ENCODE data around the gene ATP5ME.

The ATP5ME gene

DNA sequence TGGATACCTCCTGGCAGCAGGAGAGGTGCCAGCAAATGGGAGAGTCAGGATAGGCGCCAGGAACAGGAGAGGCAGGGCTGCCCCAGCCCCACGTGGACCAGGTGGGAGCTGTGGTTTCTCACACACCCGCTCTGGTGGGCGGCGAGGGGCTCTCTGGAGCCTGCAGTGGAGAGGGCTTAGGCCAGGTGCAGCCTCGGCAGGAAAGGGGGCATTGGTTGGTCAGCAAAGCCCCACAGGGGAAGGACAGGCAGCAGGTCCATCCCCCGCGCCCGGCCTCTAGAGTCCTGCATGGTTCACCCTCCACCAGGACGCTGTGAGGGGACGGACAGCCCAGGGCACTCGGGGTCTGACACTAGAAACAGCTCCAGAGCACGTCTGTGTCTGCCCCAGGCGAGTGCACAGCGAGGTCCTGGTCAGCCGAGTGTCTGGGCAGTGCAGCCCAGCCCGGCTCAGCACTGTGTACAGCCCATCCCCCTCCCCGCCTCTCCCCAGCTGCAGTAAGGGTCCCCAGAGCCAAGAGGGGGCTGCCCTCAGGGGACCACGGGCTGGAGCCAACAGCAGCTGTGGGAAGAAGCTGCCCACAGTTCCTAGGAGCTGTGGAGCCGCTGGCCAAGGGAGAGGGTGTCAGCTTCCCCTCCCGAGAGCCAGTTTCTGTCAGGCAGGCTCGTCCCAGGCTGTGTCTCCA lies 8.2 kb downstream of the ATP5ME start:
- peaks cover 0 to 2% of the 10 kb centered on the region in 2 experiments for H3K36me3 ChIP-seq (ENCODE audit: control insufficient read depth in 1 of 2, insufficient read depth in 2 of 2, low read length in 2 of 2)
- H3K14ac ChIP-seq (ENCODE audit: low read length): no peak overlapping the region
- no peaks in the 10 kb centered on the region for H3K9me3 ChIP-seq (ENCODE audit: insufficient read depth, low read depth, low read length)
- no peak overlapping the region for H2BK12ac ChIP-seq (ENCODE audit: low read length)
- no peak overlapping the region for H3K23ac ChIP-seq (ENCODE audit: low read length)
- DNase-seq: no peak
- peaks cover 3% of the 10 kb centered on the region for H3K79me1 ChIP-seq (ENCODE audit: low read length)
- no CpG with 5 or more reads among the region's 22 CpGs for WGBS (ENCODE audit: extremely low coverage, insufficient coverage, insufficient read length)
- no peak overlapping the region for H3K9ac ChIP-seq (ENCODE audit: low read length)
- H3K79me2 ChIP-seq (ENCODE audit: control insufficient read depth, insufficient read depth, low read length, poor library complexity): peaks cover 4% of the 10 kb centered on the region
- peaks cover 3 to 6% of the 10 kb centered on the region in 2 experiments for H3K4me1 ChIP-seq (ENCODE audit: control insufficient read depth in 1 of 2, insufficient read depth in 2 of 2, low read length in 2 of 2)
- no peak overlapping the region for H2BK120ac ChIP-seq (ENCODE audit: insufficient read depth, low read length, poor library complexity)
- H3K27ac ChIP-seq (ENCODE audit: low read depth, low read length): no peak overlapping the region
- H4K91ac ChIP-seq (ENCODE audit: low read depth, low read length): no peak overlapping the region
- H4K8ac ChIP-seq (ENCODE audit: low read depth, low read length): no peak overlapping the region
- no peak overlapping the region for H3K18ac ChIP-seq (ENCODE audit: low read length)
- no peak overlapping the region for H4K12ac ChIP-seq (ENCODE audit: low read depth, low read length)
- no peak overlapping the region for H2AK5ac ChIP-seq (ENCODE audit: low read length)
- no peak overlapping the region for H3K4me2 ChIP-seq (ENCODE audit: low read length)
- H3K4me3 ChIP-seq (ENCODE audit: low read depth, low read length): no peak overlapping the region
- no peaks in the 10 kb centered on the region for H3K27me3 ChIP-seq (ENCODE audit: insufficient read depth, low read length)
- no peak overlapping the region for H2BK5ac ChIP-seq (ENCODE audit: low read depth, low read length, poor library complexity)
- H2AFZ ChIP-seq (ENCODE audit: insufficient read depth, low read length, poor library complexity): no peak overlapping the region
- H3K4ac ChIP-seq (ENCODE audit: low read depth, low read length): no peak overlapping the region

GRCh38 chr4:665381-665750 lies 8.7 kb downstream of the ATP5ME start:
- no peak overlapping the region for H3K14ac ChIP-seq (ENCODE audit: low read length)
- no CpG with 5 or more reads among the region's 12 CpGs for WGBS (ENCODE audit: extremely low coverage, insufficient coverage, insufficient read length)

DNA sequence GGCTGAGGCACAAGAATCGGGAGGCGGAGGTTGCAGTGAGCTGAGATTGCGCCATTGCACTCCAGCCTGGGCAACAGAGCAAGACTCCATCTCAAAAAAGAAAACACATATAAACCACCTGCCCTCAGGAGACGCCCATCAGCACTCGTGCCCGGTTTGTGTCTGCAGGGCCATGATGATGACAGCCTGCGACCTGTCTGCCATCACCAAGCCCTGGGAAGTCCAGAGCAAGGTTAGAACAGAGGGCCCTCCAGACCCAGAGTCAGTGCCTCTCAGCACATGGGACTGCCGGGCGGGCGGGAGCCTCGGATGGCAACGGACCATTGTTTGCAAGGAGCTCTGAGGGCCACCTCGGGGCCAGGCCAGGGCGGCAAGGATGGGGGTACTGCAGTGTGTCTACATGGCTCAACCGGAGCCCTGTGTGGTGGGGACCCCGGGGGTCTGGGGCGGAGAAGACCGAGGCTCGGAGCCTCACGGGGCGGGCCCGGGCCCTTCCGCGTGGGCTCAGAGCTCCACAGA lies 9.3 kb downstream of the ATP5ME start:
- no peak overlapping the region for H3K4me2 ChIP-seq (ENCODE audit: low read length)
- H3K4me1 ChIP-seq (ENCODE audit: control insufficient read depth in 1 of 2, insufficient read depth in 2 of 2, low read length in 2 of 2): peaks cover 3 to 6% of the 10 kb centered on the region in 2 experiments
- peaks cover 5% of the 10 kb centered on the region for H3K9me3 ChIP-seq (ENCODE audit: insufficient read depth, low read depth, low read length)
- peaks cover 4% of the 10 kb centered on the region for H3K79me2 ChIP-seq (ENCODE audit: control insufficient read depth, insufficient read depth, low read length, poor library complexity)
- H2AFZ ChIP-seq (ENCODE audit: insufficient read depth, low read length, poor library complexity): no peak overlapping the region
- no peaks in the 10 kb centered on the region for H3K27me3 ChIP-seq (ENCODE audit: insufficient read depth, low read length)
- H3K79me1 ChIP-seq (ENCODE audit: low read length): peaks cover 3% of the 10 kb centered on the region
- no peak overlapping the region for H3K23ac ChIP-seq (ENCODE audit: low read length)
- H2AK5ac ChIP-seq (ENCODE audit: low read length): no peak overlapping the region
- H2BK120ac ChIP-seq (ENCODE audit: insufficient read depth, low read length, poor library complexity): no peak overlapping the region
- no peak overlapping the region for H2BK12ac ChIP-seq (ENCODE audit: low read length)
- H3K27ac ChIP-seq (ENCODE audit: low read depth, low read length): no peak overlapping the region
- no peak overlapping the region for H3K9ac ChIP-seq (ENCODE audit: low read length)
- no peak overlapping the region for H4K91ac ChIP-seq (ENCODE audit: low read depth, low read length)
- DNase-seq: no peak
- no peak overlapping the region for H2BK5ac ChIP-seq (ENCODE audit: low read depth, low read length, poor library complexity)
- H3K4ac ChIP-seq (ENCODE audit: low read depth, low read length): no peak overlapping the region
- WGBS (ENCODE audit: extremely low coverage, insufficient coverage, insufficient read length): no CpG with 5 or more reads among the region's 24 CpGs
- H3K36me3 ChIP-seq (ENCODE audit: control insufficient read depth in 1 of 2, insufficient read depth in 2 of 2, low read length in 2 of 2): no peaks in the 10 kb centered on the region
- H4K8ac ChIP-seq (ENCODE audit: low read depth, low read length): no peak overlapping the region
- no peak overlapping the region for H3K18ac ChIP-seq (ENCODE audit: low read length)
- no peak overlapping the region for H3K14ac ChIP-seq (ENCODE audit: low read length)
- H3K4me3 ChIP-seq (ENCODE audit: low read depth, low read length): no peak overlapping the region
- no peak overlapping the region for H4K12ac ChIP-seq (ENCODE audit: low read depth, low read length)

More at GRCh38 chr4:665381-665750, 8.7 kb downstream of the ATP5ME start:
- H3K79me1 ChIP-seq (ENCODE audit: low read length): peaks cover 3% of the 10 kb centered on the region
- H3K27me3 ChIP-seq (ENCODE audit: insufficient read depth, low read length): no peaks in the 10 kb centered on the region
- H3K18ac ChIP-seq (ENCODE audit: low read length): no peak overlapping the region
- no peak overlapping the region for H4K8ac ChIP-seq (ENCODE audit: low read depth, low read length)
- no peak overlapping the region for H2BK12ac ChIP-seq (ENCODE audit: low read length)
- no peaks in the 10 kb centered on the region for H3K36me3 ChIP-seq (ENCODE audit: control insufficient read depth in 1 of 2, insufficient read depth in 2 of 2, low read length in 2 of 2)
- H3K4me1 ChIP-seq (ENCODE audit: control insufficient read depth in 1 of 2, insufficient read depth in 2 of 2, low read length in 2 of 2): peaks cover 3 to 6% of the 10 kb centered on the region in 2 experiments
- H2AK5ac ChIP-seq (ENCODE audit: low read length): no peak overlapping the region
- H3K79me2 ChIP-seq (ENCODE audit: control insufficient read depth, insufficient read depth, low read length, poor library complexity): peaks cover 4% of the 10 kb centered on the region
- no peaks in the 10 kb centered on the region for H3K9me3 ChIP-seq (ENCODE audit: insufficient read depth, low read depth, low read length)
- H3K4ac ChIP-seq (ENCODE audit: low read depth, low read length): no peak overlapping the region
- H4K12ac ChIP-seq (ENCODE audit: low read depth, low read length): no peak overlapping the region
- H3K4me2 ChIP-seq (ENCODE audit: low read length): no peak overlapping the region
- H3K23ac ChIP-seq (ENCODE audit: low read length): no peak overlapping the region
- no peak overlapping the region for H3K27ac ChIP-seq (ENCODE audit: low read depth, low read length)
- no peak overlapping the region for H4K91ac ChIP-seq (ENCODE audit: low read depth, low read length)
- no peak overlapping the region for H3K9ac ChIP-seq (ENCODE audit: low read length)
- H2BK120ac ChIP-seq (ENCODE audit: insufficient read depth, low read length, poor library complexity): no peak overlapping the region
- no peak overlapping the region for H2AFZ ChIP-seq (ENCODE audit: insufficient read depth, low read length, poor library complexity)
- H2BK5ac ChIP-seq (ENCODE audit: low read depth, low read length, poor library complexity): no peak overlapping the region
- DNase-seq: no peak
- H3K4me3 ChIP-seq (ENCODE audit: low read depth, low read length): no peak overlapping the region

DNA sequence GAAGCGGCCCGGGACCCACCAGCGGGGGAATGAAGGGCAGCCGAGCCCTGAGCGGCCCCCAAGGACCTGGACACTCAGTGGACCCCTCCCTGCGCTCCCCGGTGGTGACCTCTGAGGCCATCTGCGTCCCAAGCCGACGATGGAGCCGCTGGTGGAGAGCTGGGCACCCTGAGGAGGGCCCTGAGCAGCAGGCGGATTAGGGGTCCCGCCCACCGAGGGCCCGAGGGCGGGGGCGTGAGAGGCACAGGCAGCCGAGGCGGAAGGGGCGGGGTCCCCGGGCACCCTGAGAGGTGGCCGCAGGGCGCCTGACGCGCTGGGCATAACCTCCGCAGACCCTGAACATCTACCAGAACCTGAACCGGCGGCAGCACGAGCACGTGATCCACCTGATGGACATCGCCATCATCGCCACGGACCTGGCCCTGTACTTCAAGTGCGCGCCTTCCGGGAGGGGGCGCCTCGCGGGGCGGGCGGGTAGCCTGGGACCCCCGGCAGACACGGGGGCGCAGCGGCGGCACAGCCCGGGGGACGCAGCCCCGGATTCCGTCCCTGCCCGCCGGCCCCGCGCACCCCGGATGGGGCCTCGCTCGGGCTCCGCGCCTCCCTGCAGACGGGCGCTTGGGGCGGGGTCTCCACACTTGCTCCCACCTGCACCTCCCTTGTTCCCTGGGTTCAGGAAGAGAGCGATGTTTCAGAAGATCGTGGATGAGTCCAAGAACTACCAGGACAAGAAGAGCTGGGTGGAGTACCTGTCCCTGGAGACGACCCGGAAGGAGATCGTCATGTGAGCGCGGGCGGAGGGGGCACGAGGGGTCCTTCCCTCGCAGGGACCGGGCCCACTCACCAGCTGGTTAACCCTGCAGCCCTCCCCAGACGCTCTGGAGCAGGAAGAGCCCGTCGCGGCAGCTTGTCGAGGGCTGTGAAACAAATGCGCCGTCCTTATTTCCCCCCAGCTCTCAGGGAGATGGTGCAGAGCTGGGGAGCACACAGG lies 10.3 kb downstream of the ATP5ME start:
- H3K4me1 ChIP-seq (ENCODE audit: control insufficient read depth in 1 of 2, insufficient read depth in 2 of 2, low read length in 2 of 2): peaks cover 3 to 6% of the 10 kb centered on the region in 2 experiments
- peaks cover 3% of the 10 kb centered on the region for H3K79me1 ChIP-seq (ENCODE audit: low read length)
- H3K14ac ChIP-seq (ENCODE audit: low read length): peak overlapping the region; percentile 5
- H4K91ac ChIP-seq (ENCODE audit: low read depth, low read length): peak overlapping the region; percentile 59
- DNase-seq: no peak
- peak overlapping the region; percentile 86 for H4K8ac ChIP-seq (ENCODE audit: low read depth, low read length)
- no peak overlapping the region for H2AK5ac ChIP-seq (ENCODE audit: low read length)
- peak overlapping the region; percentile 69 for H2AFZ ChIP-seq (ENCODE audit: insufficient read depth, low read length, poor library complexity)
- WGBS (ENCODE audit: extremely low coverage, insufficient coverage, insufficient read length): no CpG with 5 or more reads among the region's 80 CpGs
- H3K79me2 ChIP-seq (ENCODE audit: control insufficient read depth, insufficient read depth, low read length, poor library complexity): peaks cover 4% of the 10 kb centered on the region
- peak overlapping the region; percentile 14 for H4K12ac ChIP-seq (ENCODE audit: low read depth, low read length)
- H3K36me3 ChIP-seq (ENCODE audit: control insufficient read depth in 1 of 2, insufficient read depth in 2 of 2, low read length in 2 of 2): no peaks in the 10 kb centered on the region
- H3K4me2 ChIP-seq (ENCODE audit: low read length): peak overlapping the region; percentile 56
- H3K27ac ChIP-seq (ENCODE audit: low read depth, low read length): no peak overlapping the region
- H2BK120ac ChIP-seq (ENCODE audit: insufficient read depth, low read length, poor library complexity): no peak overlapping the region
- H3K27me3 ChIP-seq (ENCODE audit: insufficient read depth, low read length): no peaks in the 10 kb centered on the region
- peak overlapping the region; percentile 28 for H3K4ac ChIP-seq (ENCODE audit: low read depth, low read length)
- no peak overlapping the region for H2BK12ac ChIP-seq (ENCODE audit: low read length)
- peak overlapping the region; percentile 38 for H3K18ac ChIP-seq (ENCODE audit: low read length)
- no peak overlapping the region for H3K23ac ChIP-seq (ENCODE audit: low read length)
- no peak overlapping the region for H2BK5ac ChIP-seq (ENCODE audit: low read depth, low read length, poor library complexity)
- peaks cover 12% of the 10 kb centered on the region for H3K9me3 ChIP-seq (ENCODE audit: insufficient read depth, low read depth, low read length)
- peak overlapping the region; percentile 72 for H3K4me3 ChIP-seq (ENCODE audit: low read depth, low read length)
- peak overlapping the region; percentile 50 for H3K9ac ChIP-seq (ENCODE audit: low read length)

Data from trophoblast cell (in vitro differentiated cells and primary cell).